ENCODE data around the gene MIGA1.
"Not testable (repeated sequence)": the region's sequence is repeated elsewhere in the genome, so short reads cannot be mapped to it uniquely, and the experiment has no call there.

The MIGA1 gene

GRCh38 chr1:77817368-77818209 lies 38.1 kb downstream of the MIGA1 start:
- Histone ChIP-seq H3K27me3 (ENCODE audit: insufficient read depth, low read length) (no peaks in the 10 kb centered on the region), H3K9me3 (ENCODE audit: low read length) (no peaks in the 10 kb centered on the region), H2AFZ (ENCODE audit: low read depth, low read length) (no peak overlapping the region), H3K4me3 (ENCODE audit: low read length) (no peak overlapping the region), H3K4me1 (ENCODE audit: insufficient read depth, low read length) (no peaks in the 10 kb centered on the region), H3K36me3 (ENCODE audit: insufficient read depth, low read length) (peaks cover 42% of the 10 kb centered on the region)

DNA sequence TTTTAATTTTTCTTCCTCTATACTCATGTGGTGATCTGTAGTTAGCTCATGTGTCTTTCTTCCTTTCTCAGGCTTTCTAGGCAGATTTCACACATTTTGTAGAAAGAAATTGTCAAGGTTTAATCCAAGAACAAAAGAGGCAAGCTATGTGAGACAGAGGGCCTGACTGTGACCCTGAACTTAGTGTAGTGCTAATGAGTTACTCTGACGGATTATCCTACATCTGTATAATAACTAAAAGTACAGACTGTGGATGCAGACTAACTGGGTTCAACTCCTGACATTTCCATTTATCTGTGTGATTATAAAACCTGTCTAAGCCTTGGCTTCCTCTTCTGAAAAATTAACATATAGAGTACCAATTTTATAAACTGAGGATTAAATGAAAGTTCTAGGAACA lies 40.7 kb downstream of the MIGA1 start:
- no peak overlapping the region for H3K4me3 ChIP-seq (ENCODE audit: low read length)
- no peaks in the 10 kb centered on the region for H3K9me3 ChIP-seq (ENCODE audit: low read length)
- peaks cover 29% of the 10 kb centered on the region for H3K36me3 ChIP-seq (ENCODE audit: insufficient read depth, low read length)
- no peak overlapping the region for H2AFZ ChIP-seq (ENCODE audit: low read depth, low read length)
- no peaks in the 10 kb centered on the region for H3K27me3 ChIP-seq (ENCODE audit: insufficient read depth, low read length)
- no peaks in the 10 kb centered on the region for H3K4me1 ChIP-seq (ENCODE audit: insufficient read depth, low read length)

DNA sequence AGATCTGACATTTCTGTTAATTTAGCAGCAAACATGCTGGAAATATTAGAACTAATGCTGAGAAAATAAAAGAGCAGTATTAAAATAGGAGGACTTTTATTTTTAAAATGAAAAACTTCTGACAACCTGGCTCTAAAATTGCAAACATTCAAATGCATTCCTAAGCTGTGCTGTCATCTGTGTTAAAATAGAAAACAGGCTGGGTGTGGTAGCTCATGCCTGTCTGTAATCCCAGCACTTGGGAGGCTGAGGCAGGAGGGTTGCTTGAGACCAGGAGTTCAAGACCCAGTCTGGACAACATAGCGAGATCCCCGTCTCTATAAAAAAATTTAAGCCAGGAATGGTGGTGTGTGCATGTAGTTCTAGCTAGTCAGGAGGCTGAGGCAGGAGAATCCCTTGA lies 44.6 kb downstream of the MIGA1 start:
- Histone ChIP-seq H2AFZ (ENCODE audit: low read depth, low read length) (no peak overlapping the region), H3K9me3 (ENCODE audit: low read length) (no peaks in the 10 kb centered on the region), H3K36me3 (ENCODE audit: insufficient read depth, low read length) (peaks cover 12% of the 10 kb centered on the region), H3K4me1 (ENCODE audit: insufficient read depth, low read length) (no peaks in the 10 kb centered on the region), H3K4me3 (ENCODE audit: low read length) (no peak overlapping the region), H3K27me3 (ENCODE audit: insufficient read depth, low read length) (no peaks in the 10 kb centered on the region)

- H2AFZ ChIP-seq (ENCODE audit: low read depth, low read length) = no peak overlapping the region
- no peaks in the 10 kb centered on the region for H3K4me1 ChIP-seq (ENCODE audit: insufficient read depth, low read length)
- H3K9me3 ChIP-seq (ENCODE audit: low read length) = no peaks in the 10 kb centered on the region
- H3K4me3 ChIP-seq (ENCODE audit: low read length) = no peak overlapping the region
- H3K27me3 ChIP-seq (ENCODE audit: insufficient read depth, low read length) = no peaks in the 10 kb centered on the region
- H3K36me3 ChIP-seq (ENCODE audit: insufficient read depth, low read length) = peaks cover 12% of the 10 kb centered on the region
Observed at GRCh38 chr1:77824694-77825093, 45.2 kb downstream of the MIGA1 start.

DNA sequence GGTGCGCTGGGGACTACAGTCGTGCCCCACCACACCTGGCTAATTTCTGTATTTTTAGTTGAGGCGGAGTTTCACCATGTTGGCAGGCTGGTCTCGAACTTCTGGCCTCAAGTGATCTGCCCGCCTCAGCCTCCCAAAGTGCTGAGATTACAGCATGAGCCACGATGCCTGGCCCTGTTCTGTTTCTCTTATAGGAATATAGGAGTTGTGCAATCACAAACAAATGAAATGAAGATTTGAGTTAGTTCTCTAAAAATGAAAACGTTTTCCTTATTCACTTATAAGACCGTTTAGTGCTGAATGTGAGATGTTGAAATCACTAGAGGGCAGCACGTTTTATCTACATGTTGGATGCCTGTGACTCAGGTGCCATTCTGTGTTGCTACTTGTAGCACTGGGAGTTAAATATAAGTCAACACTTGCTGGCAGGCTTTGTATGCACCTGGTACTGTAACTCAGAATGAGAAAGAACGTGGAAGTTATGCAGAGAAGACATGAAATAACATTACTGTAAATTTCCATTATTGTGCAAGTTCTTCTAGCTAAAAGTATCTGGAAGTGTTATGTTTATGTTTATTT lies 45.8 kb downstream of the MIGA1 start:
- H3K4me3 ChIP-seq (ENCODE audit: low read length) = no peak overlapping the region
- peaks cover 9% of the 10 kb centered on the region for H3K36me3 ChIP-seq (ENCODE audit: insufficient read depth, low read length)
- no peaks in the 10 kb centered on the region for H3K9me3 ChIP-seq (ENCODE audit: low read length)
- H3K4me1 ChIP-seq (ENCODE audit: insufficient read depth, low read length) = no peaks in the 10 kb centered on the region
- no peaks in the 10 kb centered on the region for H3K27me3 ChIP-seq (ENCODE audit: insufficient read depth, low read length)
- H2AFZ ChIP-seq (ENCODE audit: low read depth, low read length) = no peak overlapping the region

DNA sequence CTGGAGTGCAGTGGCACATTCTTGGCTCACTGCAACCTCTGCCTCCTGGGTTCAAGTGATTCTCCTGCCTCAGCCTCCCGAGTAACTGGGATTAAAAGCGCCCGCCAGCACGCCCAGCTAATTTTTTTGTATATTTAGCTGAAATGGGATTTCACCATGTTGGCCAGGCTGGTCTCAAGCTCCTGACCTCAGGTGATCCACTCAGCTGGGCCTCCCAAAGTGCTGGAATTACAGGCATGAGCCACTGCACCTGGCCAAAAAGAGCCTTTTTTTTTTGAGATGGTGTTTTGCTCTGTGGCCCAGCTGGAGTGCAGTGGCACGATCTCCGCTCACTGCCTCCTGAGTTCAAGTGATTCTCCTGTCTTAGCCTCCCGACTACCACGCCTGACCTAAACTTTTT lies 47.4 kb downstream of the MIGA1 start:
- H2AFZ ChIP-seq (ENCODE audit: low read depth, low read length); H3K4me1 ChIP-seq (ENCODE audit: insufficient read depth, low read length); H3K4me3 ChIP-seq (ENCODE audit: low read length); H3K36me3 ChIP-seq (ENCODE audit: insufficient read depth, low read length); H3K27me3 ChIP-seq (ENCODE audit: insufficient read depth, low read length); H3K9me3 ChIP-seq (ENCODE audit: low read length): not testable (repeated sequence)

DNA sequence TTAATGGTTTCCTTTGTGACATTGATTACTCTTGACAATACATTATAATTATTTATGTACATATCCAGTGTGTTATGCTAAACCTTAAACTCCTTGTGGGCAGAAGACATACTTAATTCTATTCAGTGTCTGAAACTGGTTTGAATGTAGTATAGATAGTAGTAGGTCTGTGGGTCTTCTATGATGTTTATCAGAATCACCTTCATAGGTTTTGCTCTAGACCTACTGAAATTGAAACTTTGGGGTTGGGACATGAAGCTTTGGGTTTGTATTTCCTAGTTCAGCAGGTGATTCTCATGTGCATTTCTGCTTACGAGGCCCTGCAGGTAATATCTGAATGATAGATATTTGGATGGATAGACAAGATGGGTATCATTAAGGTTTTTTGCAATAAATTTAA lies 48.6 kb downstream of the MIGA1 start:
- no peak overlapping the region for H3K4me3 ChIP-seq (ENCODE audit: low read length)
- peaks cover 8% of the 10 kb centered on the region for H3K36me3 ChIP-seq (ENCODE audit: insufficient read depth, low read length)
- no peaks in the 10 kb centered on the region for H3K9me3 ChIP-seq (ENCODE audit: low read length)
- H3K27me3 ChIP-seq (ENCODE audit: insufficient read depth, low read length) = no peaks in the 10 kb centered on the region
- H3K4me1 ChIP-seq (ENCODE audit: insufficient read depth, low read length) = no peaks in the 10 kb centered on the region
- no peak overlapping the region for H2AFZ ChIP-seq (ENCODE audit: low read depth, low read length)

DNA sequence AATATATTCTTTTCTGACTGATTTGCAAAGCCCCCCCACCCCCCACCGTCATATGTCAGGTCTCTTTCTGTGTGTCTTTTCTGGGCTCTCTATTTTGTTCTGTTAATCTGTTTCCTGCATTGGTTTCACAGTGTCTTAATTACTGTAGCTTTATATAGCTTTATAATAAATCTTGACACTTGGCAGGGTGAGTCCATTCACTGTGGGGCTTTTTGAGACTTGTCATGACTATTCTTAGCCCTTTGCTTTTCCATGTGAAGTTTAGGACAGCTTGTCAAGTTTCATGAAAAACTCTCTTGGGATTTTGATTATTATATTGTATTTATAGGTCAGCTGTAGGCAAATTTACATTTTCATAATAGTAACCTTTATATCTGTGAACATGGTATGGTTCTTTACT lies 50.4 kb downstream of the MIGA1 start:
- no peaks in the 10 kb centered on the region for H3K4me1 ChIP-seq (ENCODE audit: insufficient read depth, low read length)

GRCh38 chr1:77830946-77831345 lies 51.5 kb downstream of the MIGA1 start:
- Histone ChIP-seq H3K27me3 (ENCODE audit: insufficient read depth, low read length) (no peaks in the 10 kb centered on the region), H2AFZ (ENCODE audit: low read depth, low read length) (no peak overlapping the region), H3K36me3 (ENCODE audit: insufficient read depth, low read length) (peaks cover 10% of the 10 kb centered on the region), H3K9me3 (ENCODE audit: low read length) (no peaks in the 10 kb centered on the region), H3K4me3 (ENCODE audit: low read length) (no peak overlapping the region), H3K4me1 (ENCODE audit: insufficient read depth, low read length) (no peaks in the 10 kb centered on the region)

More for the DNA sequence above, 50.4 kb downstream of the MIGA1 start:
- Histone ChIP-seq H2AFZ (ENCODE audit: low read depth, low read length) (no peak overlapping the region), H3K27me3 (ENCODE audit: insufficient read depth, low read length) (no peaks in the 10 kb centered on the region), H3K4me3 (ENCODE audit: low read length) (no peak overlapping the region), H3K36me3 (ENCODE audit: insufficient read depth, low read length) (peaks cover 10% of the 10 kb centered on the region), H3K9me3 (ENCODE audit: low read length) (no peaks in the 10 kb centered on the region)

DNA sequence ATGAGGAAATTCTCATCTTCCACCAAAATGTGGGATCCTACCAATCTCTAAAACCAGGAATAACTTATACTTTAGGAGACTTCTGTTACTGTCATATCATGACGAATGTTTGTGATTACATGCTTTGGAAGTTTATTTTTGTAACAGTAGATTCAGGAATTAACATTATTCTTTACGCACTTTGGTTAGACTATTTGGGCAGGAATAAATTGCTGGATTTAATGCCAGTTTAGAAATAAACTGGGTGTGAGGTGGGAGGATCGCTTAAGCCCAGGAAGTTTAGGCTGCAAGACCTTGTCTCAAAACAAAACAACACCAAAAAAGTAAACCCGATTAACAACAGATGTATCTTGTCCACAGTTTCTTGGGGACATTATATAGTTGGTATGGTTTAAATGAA lies 52.1 kb downstream of the MIGA1 start:
- Histone ChIP-seq H2AFZ (ENCODE audit: low read depth, low read length) (no peak overlapping the region), H3K27me3 (ENCODE audit: insufficient read depth, low read length) (no peaks in the 10 kb centered on the region), H3K4me3 (ENCODE audit: low read length) (no peak overlapping the region), H3K9me3 (ENCODE audit: low read length) (no peaks in the 10 kb centered on the region), H3K36me3 (ENCODE audit: insufficient read depth, low read length) (peaks cover 10% of the 10 kb centered on the region), H3K4me1 (ENCODE audit: insufficient read depth, low read length) (no peaks in the 10 kb centered on the region)

- Histone ChIP-seq H3K9me3 (ENCODE audit: low read length) (no peaks in the 10 kb centered on the region), H3K36me3 (ENCODE audit: insufficient read depth, low read length) (peaks cover 8% of the 10 kb centered on the region), H3K4me1 (ENCODE audit: insufficient read depth, low read length) (no peaks in the 10 kb centered on the region), H2AFZ (ENCODE audit: low read depth, low read length) (no peak overlapping the region), H3K4me3 (ENCODE audit: low read length) (no peak overlapping the region), H3K27me3 (ENCODE audit: insufficient read depth, low read length) (no peaks in the 10 kb centered on the region)
Observed at GRCh38 chr1:77831976-77832711, 52.7 kb downstream of the MIGA1 start.

GRCh38 chr1:77832901-77833300 lies 53.5 kb downstream of the MIGA1 start:
- Histone ChIP-seq H3K9me3 (ENCODE audit: low read length) (no peaks in the 10 kb centered on the region), H3K4me1 (ENCODE audit: insufficient read depth, low read length) (no peaks in the 10 kb centered on the region), H3K4me3 (ENCODE audit: low read length) (no peak overlapping the region), H3K36me3 (ENCODE audit: insufficient read depth, low read length) (peaks cover 8% of the 10 kb centered on the region), H2AFZ (ENCODE audit: low read depth, low read length) (no peak overlapping the region), H3K27me3 (ENCODE audit: insufficient read depth, low read length) (no peaks in the 10 kb centered on the region)

DNA sequence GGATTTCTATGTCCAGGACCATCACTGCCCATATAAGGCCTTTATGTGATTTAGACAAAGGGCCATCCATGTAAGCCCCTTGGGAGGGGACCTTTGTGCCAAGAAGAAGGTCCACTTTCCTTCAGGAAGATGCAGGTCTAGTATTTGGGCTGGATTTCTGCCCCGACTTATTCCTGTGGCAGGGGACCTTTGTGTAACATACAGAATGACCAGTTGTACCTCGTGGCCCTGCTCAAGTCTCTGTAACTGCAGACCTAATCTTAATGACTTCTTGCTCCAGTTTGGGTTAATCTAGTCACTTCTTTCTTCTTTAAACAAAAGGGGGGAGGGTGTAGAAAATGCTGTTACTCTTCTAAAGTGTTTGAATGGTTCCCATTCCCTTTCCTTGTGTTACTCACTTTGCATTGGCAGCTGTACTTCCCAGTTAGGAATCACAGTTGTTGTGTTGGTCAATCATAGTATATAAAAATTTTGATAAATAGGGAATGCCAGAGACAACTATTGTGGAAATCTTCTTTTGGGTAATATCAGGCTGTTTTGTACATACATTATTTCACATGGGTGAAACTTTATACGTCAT lies 54.2 kb downstream of the MIGA1 start:
- Histone ChIP-seq H2AFZ (ENCODE audit: low read depth, low read length) (no peak overlapping the region), H3K27me3 (ENCODE audit: insufficient read depth, low read length) (no peaks in the 10 kb centered on the region), H3K4me3 (ENCODE audit: low read length) (no peak overlapping the region), H3K9me3 (ENCODE audit: low read length) (no peaks in the 10 kb centered on the region), H3K4me1 (ENCODE audit: insufficient read depth, low read length) (no peaks in the 10 kb centered on the region), H3K36me3 (ENCODE audit: insufficient read depth, low read length) (peaks cover 8% of the 10 kb centered on the region)
